ENCODE results near the gene MIA. TPM values are rescaled to one million over a fixed set of nuclear protein-coding genes. Genes with fewer than 3 reads are reported as not detected.
"Not testable (repeated sequence)": the region's sequence is repeated elsewhere in the genome, so short reads cannot be mapped to it uniquely, and the experiment has no call there.

The MIA gene
- total RNA-seq, 1 experiment from 2014 or later = 2.2 TPM

GRCh38 chr19:40763526-40763925 is 11.8 kb upstream of the MIA start:
- ATAC-seq (no peak), DNase-seq (ENCODE audit: low read depth, low spot score) (no peak)
- in situ Hi-C loops (cut with HindIII; ENCODE audit: low pct_unique_long_range_greater_than_20kb, low sequenced_read_pairs) = no loop called here
- Histone ChIP-seq H3K4me1 (ENCODE audit: control insufficient read depth, insufficient read depth, low read length) (no peaks in the 10 kb centered on the region), H3K27ac (ENCODE audit: low read length) (no peak overlapping the region), H3K9me3 (ENCODE audit: control insufficient read depth, insufficient read depth, low read depth, low read length) (no peaks in the 10 kb centered on the region), H3K27me3 (ENCODE audit: control insufficient read depth, insufficient read depth, low read length) (no peaks in the 10 kb centered on the region), H3K4me3 (ENCODE audit: low read depth in 2 of 2, low read length in 2 of 2) (no peak overlapping the region), H3K36me3 (ENCODE audit: control insufficient read depth, insufficient read depth, low read length) (peaks cover 17% of the 10 kb centered on the region)
- ChIA-PET POLR2A (no interaction called here), CTCF (no interaction called here)
- no TSS peak for BruUV-seq (replicated peaks)
- intact Hi-C loops (cut with micrococcal nuclease; ENCODE audit: unreplicated experiment) = no loop called here
- TF ChIP-seq TCF7L2 (IDR thresholded peaks at IDR 0.05; ENCODE audit: low read depth, low read length) (no peak), SIN3A (IDR thresholded peaks at IDR 0.05; ENCODE audit: borderline replicate concordance, insufficient read depth, low read depth, low read length) (no peak), POLR2AphosphoS5 (IDR thresholded peaks at IDR 0.05; ENCODE audit: low read depth, low read length) (no peak), CTCF (IDR thresholded peaks at IDR 0.05) (no peak), REST (IDR thresholded peaks at IDR 0.05; ENCODE audit: insufficient read depth in 1 of 2, low read depth in 2 of 2, low read length in 1 of 2) (no peak)

- BruUV-seq (replicated peaks) = no TSS peak
- no peak for DNase-seq (ENCODE audit: low read depth, low spot score)
- CTCF ChIA-PET = no interaction called here
- H3K9me3 ChIP-seq (ENCODE audit: control insufficient read depth, insufficient read depth, low read depth, low read length) = no peaks in the 10 kb centered on the region
- in situ Hi-C loops (cut with HindIII; ENCODE audit: low pct_unique_long_range_greater_than_20kb, low sequenced_read_pairs) = no loop called here
- TF ChIP-seq CTCF (IDR thresholded peaks at IDR 0.05) (no peak), TCF7L2 (IDR thresholded peaks at IDR 0.05; ENCODE audit: low read depth, low read length) (no peak), REST (IDR thresholded peaks at IDR 0.05; ENCODE audit: insufficient read depth in 1 of 2, low read depth in 2 of 2, low read length in 1 of 2) (no peak), POLR2AphosphoS5 (IDR thresholded peaks at IDR 0.05; ENCODE audit: low read depth, low read length) (no peak)
- H3K4me1 ChIP-seq (ENCODE audit: control insufficient read depth, insufficient read depth, low read length) = no peaks in the 10 kb centered on the region
- POLR2A ChIA-PET = no interaction called here
- no peak overlapping the region for H3K27ac ChIP-seq (ENCODE audit: low read length)
- ATAC-seq = no peak
- intact Hi-C loops (cut with micrococcal nuclease; ENCODE audit: unreplicated experiment) = no loop called here
- no peaks in the 10 kb centered on the region for H3K27me3 ChIP-seq (ENCODE audit: control insufficient read depth, insufficient read depth, low read length)
- no peak overlapping the region for H3K4me3 ChIP-seq (ENCODE audit: low read depth in 2 of 2, low read length in 2 of 2)
- H3K36me3 ChIP-seq (ENCODE audit: control insufficient read depth, insufficient read depth, low read length) = peaks cover 17% of the 10 kb centered on the region
Measured at GRCh38 chr19:40763963-40764362, 11.4 kb upstream of the MIA start.

GRCh38 chr19:40766385-40766784 is 8.9 kb upstream of the MIA start:
- in situ Hi-C loops (cut with HindIII; ENCODE audit: low pct_unique_long_range_greater_than_20kb, low sequenced_read_pairs); H3K4me3 ChIP-seq (ENCODE audit: low read depth in 2 of 2, low read length in 2 of 2); H3K27ac ChIP-seq (ENCODE audit: low read length); H3K27me3 ChIP-seq (ENCODE audit: control insufficient read depth, insufficient read depth, low read length); BruUV-seq (replicated peaks); CTCF ChIA-PET; POLR2A ChIA-PET; DNase-seq (ENCODE audit: low read depth, low spot score); ATAC-seq; H3K36me3 ChIP-seq (ENCODE audit: control insufficient read depth, insufficient read depth, low read length); intact Hi-C loops (cut with micrococcal nuclease; ENCODE audit: unreplicated experiment); H3K9me3 ChIP-seq (ENCODE audit: control insufficient read depth, insufficient read depth, low read depth, low read length); H3K4me1 ChIP-seq (ENCODE audit: control insufficient read depth, insufficient read depth, low read length): not testable (repeated sequence)
